CD14-positive monocyte (primary cell): ENCODE data around the gene PRM3. TPM values are rescaled to one million over a fixed set of nuclear protein-coding genes. Genes with fewer than 3 reads are reported as not detected.

Experiments used
- DNase-seq, 3 donors: peaks; one replicate each; pipeline ENCODE4 v3.0.0-alpha.2; 2011 to 2022
- H2AFZ ChIP-seq: 2 replicates; pipeline ENCODE4 v1.6.0; 2012; ENCODE audit warnings: mild to moderate bottlenecking, low read depth, low read length, inconsistent platforms; ENCODE audit not compliant: insufficient read depth, poor library complexity, severe bottlenecking
- H3K27ac ChIP-seq, 2 donors: 1 replicate in 1 of 2; 2 replicates in 1 of 2; pipeline ENCODE4 v1.5.1; 2012 to 2013; ENCODE audit warnings: low read length in 2 of 2, control low read depth in 1 of 2, inconsistent platforms in 1 of 2, low read depth in 1 of 2, mild to moderate bottlenecking in 1 of 2
- H3K27me3 ChIP-seq, 2 donors: one replicate each; pipeline versions ENCODE4 v1.6.0 to v1.6.1; 2011 to 2013; ENCODE audit warnings: low read length in 2 of 2; ENCODE audit not compliant: control insufficient read depth in 2 of 2, insufficient read depth in 2 of 2
- H3K36me3 ChIP-seq, 2 donors: replicated peaks in 1 of 2; 1 replicate in 1 of 2; 2 replicates in 1 of 2; pipeline versions ENCODE4 v1.5.1 to v1.6.1; 2012 to 2013; ENCODE audit warnings: low read length in 2 of 2, control low read depth in 1 of 2, inconsistent platforms in 1 of 2, mild to moderate bottlenecking in 1 of 2; ENCODE audit not compliant: insufficient read depth in 2 of 2, control insufficient read depth in 1 of 2
- H3K4me1 ChIP-seq, 2 donors: 1 replicate in 1 of 2; 2 replicates in 1 of 2; pipeline versions ENCODE4 v1.5.1 to v1.6.1; 2012 to 2013; ENCODE audit warnings: low read length in 2 of 2, control low read depth in 1 of 2, inconsistent platforms in 1 of 2, mild to moderate bottlenecking in 1 of 2, moderate library complexity in 1 of 2; ENCODE audit not compliant: insufficient read depth in 2 of 2, control insufficient read depth in 1 of 2
- H3K4me2 ChIP-seq: replicated peaks from 2 replicates; pipeline ENCODE3; 2012; ENCODE audit warnings: low read length, moderate library complexity, mild to moderate bottlenecking; ENCODE audit not compliant: poor library complexity, severe bottlenecking; ENCODE audit errors: extremely low read depth
- H3K4me3 ChIP-seq, 3 experiments: fragments of 200-600 bp in 1 of 3; sonication (generic) in 1 of 3; replicated peaks in 1 of 3; 1 replicate in 2 of 3; 2 replicates in 1 of 3; pipeline ENCODE4 v1.5.1; 2011 to 2013; ENCODE audit warnings: low read length in 3 of 3, mild to moderate bottlenecking in 3 of 3, control low read depth in 2 of 3, low read depth in 2 of 3, inconsistent platforms in 1 of 3, moderate library complexity in 1 of 3
- H3K79me2 ChIP-seq: 2 replicates; pipeline ENCODE4 v1.6.0; 2012; ENCODE audit warnings: mild to moderate bottlenecking, control low read depth, inconsistent platforms, low read length, moderate library complexity; ENCODE audit not compliant: insufficient read depth
- H3K9ac ChIP-seq: 2 replicates; pipeline ENCODE4 v1.6.0; 2017; ENCODE audit warnings: low read length, mild to moderate bottlenecking; ENCODE audit not compliant: insufficient read depth, poor library complexity, severe bottlenecking
- H3K9me3 ChIP-seq, 2 donors: replicated peaks in 1 of 2; 1 replicate in 1 of 2; 2 replicates in 1 of 2; pipeline versions ENCODE4 v1.5.1 to v1.6.1; 2012 to 2013; ENCODE audit warnings: low read length in 2 of 2, control low read depth in 1 of 2; ENCODE audit not compliant: control insufficient read depth in 1 of 2, insufficient read depth in 1 of 2
- H4K20me1 ChIP-seq: 2 replicates; pipeline ENCODE4 v1.6.0; 2012; ENCODE audit warnings: mild to moderate bottlenecking, low read length, control low read depth, moderate library complexity; ENCODE audit not compliant: insufficient read depth
- H3K27ac Mint-ChIP-seq, 7 donors: one replicate each; pipeline ENCODE4 v1.8.0; 2020; ENCODE audit warnings: mild to moderate bottlenecking in 7 of 7, mixed read lengths in 7 of 7, moderate library complexity in 6 of 7, inconsistent platforms in 2 of 7
- H3K27me3 Mint-ChIP-seq, 3 donors: one replicate each; pipeline ENCODE4 v1.8.0; 2021 to 2022; ENCODE audit warnings: low read depth in 3 of 3, mild to moderate bottlenecking in 3 of 3, mixed read lengths in 3 of 3, moderate library complexity in 3 of 3, inconsistent platforms in 1 of 3
- H3K36me3 Mint-ChIP-seq, 2 donors: one replicate each; pipeline ENCODE4 v1.8.0; 2020; ENCODE audit warnings: mixed read lengths in 2 of 2, inconsistent platforms in 1 of 2, mild to moderate bottlenecking in 1 of 2
- H3K4me1 Mint-ChIP-seq: one replicate; pipeline ENCODE4 v1.8.0; 2020; ENCODE audit warnings: mild to moderate bottlenecking, mixed read lengths
- H3K4me3 Mint-ChIP-seq, 2 donors: one replicate each; pipeline ENCODE4 v1.8.0; 2020; ENCODE audit warnings: mild to moderate bottlenecking in 2 of 2, mixed read lengths in 2 of 2, moderate library complexity in 1 of 2
- H3K9me3 Mint-ChIP-seq, 7 donors: one replicate each; pipeline ENCODE4 v1.8.0; 2020 to 2022; ENCODE audit warnings: mixed read lengths in 7 of 7, mild to moderate bottlenecking in 6 of 7, moderate library complexity in 6 of 7, inconsistent platforms in 2 of 7
- WGBS: methylation state at CpG from one replicate; pipeline ENCODE4 v1.1.5; 2013; ENCODE audit warnings: missing lambda C conversion rate; ENCODE audit not compliant: insufficient coverage; 5-methylcytosine and 5-hydroxymethylcytosine counted together
- intact Hi-C, 2 donors: fragments of 100-400 bp; cut with micrococcal nuclease; formaldehyde crosslinking; loops; one replicate each; pipeline versions ENCODE4 v1.15.0 to v1.15.1; 2023
- polyA plus RNA-seq, 3 donors: library from polyadenylated mRNA; depleted of rRNA in 1 of 3; unstranded in 2 of 3; stranded (reverse) in 1 of 3; fragments of 300-500 nt in 2 of 3; fragments of >200 nt in 1 of 3; fragmentation: Illumina TruSeq in 2 of 3; gene quantifications; 1 replicate in 2 of 3; 2 replicates in 1 of 3; pipeline ENCODE4 v1.2.3, GENCODE V29; 2012 to 2021
- TF ChIP-seq, protein P1 (sequence below): fragments of 200-600 bp; IDR thresholded peaks from one replicate; pipeline ENCODE4 v1.8.0; 2022; ENCODE audit warnings: antibody characterized with exemption, mild to moderate bottlenecking

PRM3 gene
- polyA plus RNA-seq, 3 donors: not detected

DNA sequence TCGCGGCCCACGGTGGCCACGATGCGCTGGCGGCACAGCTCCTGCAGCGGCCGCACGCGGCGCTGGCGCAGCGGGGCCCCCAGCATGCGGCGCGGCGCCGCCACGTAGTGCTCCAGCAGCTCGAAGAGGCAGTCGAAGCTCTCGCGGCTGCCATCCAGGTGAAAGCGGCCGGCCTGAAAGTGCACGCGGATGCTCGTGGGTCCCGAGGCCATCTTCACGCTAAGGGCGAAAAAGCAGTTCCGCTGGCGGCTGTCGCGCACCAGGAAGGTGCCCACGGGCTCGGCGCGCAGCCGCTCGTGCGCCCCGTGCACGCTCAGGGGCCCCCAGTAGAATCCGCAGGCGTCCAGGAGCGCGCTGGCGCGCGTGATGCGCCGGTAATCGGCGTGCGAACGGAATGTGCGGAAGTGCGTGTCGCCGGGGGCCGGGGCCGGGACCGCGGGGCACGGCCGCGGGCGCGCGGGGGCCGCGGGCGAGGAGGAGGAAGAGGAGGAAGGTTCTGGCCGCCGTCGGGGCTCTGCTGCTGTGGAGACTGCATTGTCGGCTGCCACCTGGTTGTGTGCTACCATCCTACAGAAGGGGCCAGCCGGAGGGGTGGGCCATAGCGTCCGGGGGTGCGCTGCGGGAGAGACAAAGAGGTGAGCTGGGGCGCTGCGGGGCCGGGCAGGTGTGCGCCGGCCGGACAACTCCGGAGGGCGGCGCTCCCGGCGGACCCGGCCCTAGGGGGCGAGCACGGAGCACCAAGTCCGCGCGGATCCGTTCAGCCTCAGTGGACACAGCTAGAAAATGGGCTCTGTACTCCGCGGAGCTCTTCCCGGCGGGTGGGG, 18.3 kb downstream of the PRM3 start:
- Mint-ChIP-seq H3K4me3 (peak overlapping the region; percentile 78 to 89), H3K4me1 (peaks cover 38% of the 10 kb centered on the region), H3K36me3 (peaks cover 5% of the 10 kb centered on the region in 2 donors), H3K27me3 (peaks cover 31 to 65% (median 47%) of the 10 kb centered on the region in 3 donors), H3K9me3 (peaks cover 0 to 3% (median 0%) of the 10 kb centered on the region in 7 donors), H3K27ac (peak overlapping the region in 1 of 7 donors; percentile 54)
- Histone ChIP-seq H3K36me3 (no peaks in the 10 kb centered on the region), H3K27ac (no peak overlapping the region), H3K9me3 (no peaks in the 10 kb centered on the region), H2AFZ (peak overlapping the region; percentile 90), H3K27me3 (peaks cover 0 to 23% of the 10 kb centered on the region in 2 donors), H3K79me2 (no peaks in the 10 kb centered on the region), H3K4me2 (peak overlapping the region; percentile 89), H4K20me1 (peaks cover 3% of the 10 kb centered on the region), H3K4me3 (peak overlapping the region; percentile 32 to 96 (median 69)), H3K4me1 (peaks cover 30 to 44% of the 10 kb centered on the region in 2 donors), H3K9ac (peak overlapping the region; percentile 86)
- peak; percentile 26 to 42 (median 38) for DNase-seq
- TF ChIP-seq, protein P1, sequence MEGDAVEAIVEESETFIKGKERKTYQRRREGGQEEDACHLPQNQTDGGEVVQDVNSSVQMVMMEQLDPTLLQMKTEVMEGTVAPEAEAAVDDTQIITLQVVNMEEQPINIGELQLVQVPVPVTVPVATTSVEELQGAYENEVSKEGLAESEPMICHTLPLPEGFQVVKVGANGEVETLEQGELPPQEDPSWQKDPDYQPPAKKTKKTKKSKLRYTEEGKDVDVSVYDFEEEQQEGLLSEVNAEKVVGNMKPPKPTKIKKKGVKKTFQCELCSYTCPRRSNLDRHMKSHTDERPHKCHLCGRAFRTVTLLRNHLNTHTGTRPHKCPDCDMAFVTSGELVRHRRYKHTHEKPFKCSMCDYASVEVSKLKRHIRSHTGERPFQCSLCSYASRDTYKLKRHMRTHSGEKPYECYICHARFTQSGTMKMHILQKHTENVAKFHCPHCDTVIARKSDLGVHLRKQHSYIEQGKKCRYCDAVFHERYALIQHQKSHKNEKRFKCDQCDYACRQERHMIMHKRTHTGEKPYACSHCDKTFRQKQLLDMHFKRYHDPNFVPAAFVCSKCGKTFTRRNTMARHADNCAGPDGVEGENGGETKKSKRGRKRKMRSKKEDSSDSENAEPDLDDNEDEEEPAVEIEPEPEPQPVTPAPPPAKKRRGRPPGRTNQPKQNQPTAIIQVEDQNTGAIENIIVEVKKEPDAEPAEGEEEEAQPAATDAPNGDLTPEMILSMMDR: no peak
- whole genome bisulfite sequencing: 2% methylated on average over 104 of the region's 105 CpGs
- intact Hi-C loops: loop anchor here (1.0 to 10.0 kb wide), 5 partner anchors 50 to 283 kb away; partner anchors contain the start of gene RMI2 (in 1 of the 2)

- peaks cover 36% of the 10 kb centered on the region for H3K4me1 Mint-ChIP-seq
- H4K20me1 ChIP-seq: peaks cover 3% of the 10 kb centered on the region
- DNase-seq: no peak
Observed at GRCh38 chr16:11253995-11254912, 19.2 kb downstream of the PRM3 start.

More at GRCh38 chr16:11253995-11254912, 19.2 kb downstream of the PRM3 start:
- Histone ChIP-seq H3K4me2 (peak overlapping the region; percentile 89), H3K79me2 (no peaks in the 10 kb centered on the region), H3K9ac (peak overlapping the region; percentile 86), H2AFZ (peak overlapping the region; percentile 90), H3K4me1 (peaks cover 30 to 42% of the 10 kb centered on the region in 2 donors), H3K4me3 (peak overlapping the region in 1 of 3 experiments; percentile 96), H3K36me3 (no peaks in the 10 kb centered on the region), H3K27ac (no peak overlapping the region), H3K9me3 (no peaks in the 10 kb centered on the region), H3K27me3 (peaks cover 0 to 23% of the 10 kb centered on the region in 2 donors)
- Mint-ChIP-seq H3K27me3 (peaks cover 26 to 56% (median 39%) of the 10 kb centered on the region in 3 donors), H3K27ac (no peak overlapping the region), H3K4me3 (peak overlapping the region; percentile 67 to 78), H3K36me3 (peaks cover 5% of the 10 kb centered on the region in 2 donors), H3K9me3 (peaks cover 0 to 3% (median 0%) of the 10 kb centered on the region in 7 donors)
- 66% methylated on average over 12 of the region's 29 CpGs for WGBS
- intact Hi-C loops: loop anchor here in 1 of 2 donors (10.0 kb wide), 1 partner anchor 49 kb away; no protein-coding TSS in a partner anchor
- TF ChIP-seq, protein P1: no peak
